Measurements from ENCODE around the gene SSX4.
"Not testable (repeated sequence)": the region's sequence is repeated elsewhere in the genome, so short reads cannot be mapped to it uniquely, and the experiment has no call there.

SSX4 gene

GRCh38 chrX:48383239-48383638, at the start of gene SSX4:
SSX4 (plus strand) TSS chrX:48383539; CDS start chrX:48384054, 515 bp downstream.
- not testable (repeated sequence) for DNase-seq

DNA sequence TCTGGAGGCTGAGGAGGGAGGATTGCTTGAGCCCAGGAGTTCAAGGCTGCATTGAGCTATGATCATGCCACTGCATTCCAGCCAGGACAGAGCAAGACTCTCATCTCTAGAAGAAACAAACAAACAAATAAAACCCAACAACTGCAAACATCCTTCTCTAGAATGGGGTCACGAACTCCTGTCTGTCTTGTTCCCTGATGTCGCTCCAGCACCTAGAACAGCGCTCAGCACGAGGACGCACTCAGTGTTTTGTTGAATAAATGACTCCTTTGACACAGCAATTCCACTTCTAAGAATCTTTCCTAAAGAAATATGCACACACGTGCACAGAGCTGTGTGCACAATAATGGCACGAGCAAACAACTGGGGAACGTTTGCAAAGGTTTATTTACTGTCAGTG, 37.3 kb upstream of the SSX4 start:
- DNase-seq: not testable (repeated sequence)

DNA sequence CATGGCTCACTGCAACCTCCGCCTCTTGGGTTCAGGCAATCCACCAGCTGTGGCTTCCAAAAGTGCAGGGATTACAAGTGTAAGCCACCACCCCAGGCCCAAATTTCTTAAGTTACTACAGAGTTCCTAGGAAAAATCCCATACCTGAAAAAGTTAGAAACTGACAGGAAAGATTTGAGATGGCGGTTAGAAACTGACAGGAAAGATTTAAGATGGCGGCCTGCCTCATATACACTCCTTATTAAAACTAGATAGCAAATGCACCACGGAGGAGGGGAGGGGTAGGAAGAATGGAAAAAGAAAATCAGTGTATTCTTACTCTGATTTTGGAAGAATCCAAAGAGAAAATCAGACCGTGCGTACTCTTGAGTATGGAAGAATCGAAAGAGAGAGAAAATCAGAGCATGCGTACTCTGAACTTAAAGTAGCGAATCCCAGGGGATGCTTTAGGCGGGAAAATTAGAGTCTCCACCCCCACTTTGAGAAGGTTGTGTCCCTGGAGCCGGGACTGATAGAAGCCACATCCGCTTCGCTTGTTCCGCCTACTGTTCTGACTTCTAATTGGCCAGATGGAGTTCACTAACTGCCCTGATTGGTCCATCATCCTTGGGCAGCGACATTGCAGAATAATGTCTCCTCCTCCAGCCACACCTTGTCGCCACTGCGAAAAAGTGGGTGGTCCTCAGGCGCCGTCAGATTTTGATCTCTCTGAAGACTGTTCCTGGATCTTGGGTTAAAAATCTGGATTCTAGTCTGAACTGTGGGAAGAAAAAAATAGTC, 26.8 kb upstream of the SSX4 start, which contains the start of gene SSX3:
TSS of gene SSX3 (minus strand) at position 389 of the 780 bp plus-strand sequence. CDS start 1,454 bp downstream, outside the sequence.
- DNase-seq: not testable (repeated sequence)

DNA sequence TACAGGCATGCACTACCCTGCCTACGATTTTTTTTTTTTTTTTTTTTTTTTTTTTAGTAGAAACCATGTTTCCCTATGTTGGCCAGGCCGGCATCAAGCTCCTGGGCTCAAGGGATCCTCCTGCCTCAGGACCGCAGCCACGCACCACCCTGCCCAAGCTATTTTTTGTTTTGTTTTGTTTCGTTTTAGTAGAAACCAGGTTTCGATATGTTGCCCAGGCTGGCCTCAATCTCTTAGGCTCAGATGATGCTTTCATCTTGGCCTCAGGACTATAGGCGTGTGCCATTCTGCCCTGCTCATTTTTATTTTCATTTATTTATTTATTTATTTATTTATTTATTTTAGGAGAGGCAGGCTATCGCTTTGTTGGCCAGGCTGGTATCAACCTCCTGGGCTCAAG, 25.7 kb upstream of the SSX4 start:
- no peak for DNase-seq

GRCh38 chrX:48359281-48359680, 24.1 kb upstream of the SSX4 start:
- DNase-seq: not testable (repeated sequence)

DNA sequence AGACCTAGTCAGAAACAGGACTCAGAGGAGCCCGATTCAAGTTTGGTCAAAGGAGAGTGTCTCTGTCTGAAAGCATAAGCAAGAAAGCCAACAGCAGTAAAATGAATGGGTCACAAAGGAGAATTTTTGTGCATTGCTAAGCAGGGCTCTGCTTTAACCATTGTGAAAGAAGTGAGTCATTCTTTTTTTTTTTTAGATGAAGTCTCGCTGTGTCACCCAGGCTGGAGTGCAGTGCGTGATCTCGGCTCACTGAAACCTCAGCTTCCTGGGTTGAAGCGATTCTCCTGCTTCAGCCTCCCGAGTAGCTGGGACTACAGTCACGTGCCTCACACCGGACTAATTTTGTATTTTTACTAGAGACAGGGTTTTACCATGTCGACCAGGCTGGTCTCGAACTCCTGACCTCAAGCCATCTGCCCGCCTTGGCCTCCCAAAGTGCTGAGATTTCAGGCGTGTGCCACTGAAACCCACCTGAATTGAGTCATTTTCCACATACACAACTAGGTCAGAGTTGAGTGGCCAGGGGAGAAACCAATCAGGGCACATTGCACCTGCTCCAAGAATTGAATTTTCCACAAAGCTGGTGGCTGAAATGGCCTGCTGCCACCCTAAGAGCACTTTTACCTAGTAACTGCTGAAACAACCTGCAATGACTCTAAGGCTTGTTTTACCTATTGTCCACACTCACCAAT, 15.5 kb upstream of the SSX4 start:
- DNase-seq: not testable (repeated sequence)

DNA sequence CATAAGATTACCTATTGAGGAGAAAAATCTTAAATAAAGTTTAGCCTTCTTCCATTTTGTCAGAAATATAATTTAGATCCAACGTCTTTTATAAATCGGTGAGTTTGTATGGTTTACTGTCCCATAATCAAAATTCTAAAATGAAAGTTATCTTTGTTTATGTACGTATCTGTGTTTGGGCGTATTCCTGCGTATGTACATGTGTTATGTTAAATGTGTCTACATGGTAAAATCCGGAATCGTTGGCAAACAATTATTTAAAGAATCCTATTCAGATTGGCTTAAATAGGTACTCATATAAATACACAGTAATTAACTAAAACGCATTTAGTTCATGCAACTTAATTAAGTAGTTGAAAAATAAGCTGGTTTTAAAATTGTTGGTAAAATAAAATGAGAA, 12.9 kb upstream of the SSX4 start:
- not testable (repeated sequence) for DNase-seq

DNA sequence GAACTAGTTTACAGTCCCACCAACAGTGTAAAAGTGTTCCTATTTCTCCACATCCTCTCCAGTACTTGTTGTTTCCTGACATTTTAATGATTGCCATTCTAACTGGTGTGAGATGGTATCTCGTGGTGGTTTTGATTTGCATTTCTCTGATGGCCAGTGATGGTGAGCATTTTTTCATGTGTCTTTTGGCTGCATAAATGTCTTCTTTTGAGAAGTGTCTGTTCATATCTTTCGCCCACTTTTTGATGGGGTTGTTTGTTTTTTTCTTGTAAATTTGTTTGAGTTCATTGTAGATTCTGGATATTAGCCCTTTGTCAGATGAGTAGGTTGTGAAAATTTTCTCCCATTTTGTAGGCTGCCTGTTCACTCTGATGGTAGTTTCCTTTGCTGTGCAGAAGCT, 13.6 kb downstream of the SSX4 start:
- DNase-seq: not testable (repeated sequence)

DNA sequence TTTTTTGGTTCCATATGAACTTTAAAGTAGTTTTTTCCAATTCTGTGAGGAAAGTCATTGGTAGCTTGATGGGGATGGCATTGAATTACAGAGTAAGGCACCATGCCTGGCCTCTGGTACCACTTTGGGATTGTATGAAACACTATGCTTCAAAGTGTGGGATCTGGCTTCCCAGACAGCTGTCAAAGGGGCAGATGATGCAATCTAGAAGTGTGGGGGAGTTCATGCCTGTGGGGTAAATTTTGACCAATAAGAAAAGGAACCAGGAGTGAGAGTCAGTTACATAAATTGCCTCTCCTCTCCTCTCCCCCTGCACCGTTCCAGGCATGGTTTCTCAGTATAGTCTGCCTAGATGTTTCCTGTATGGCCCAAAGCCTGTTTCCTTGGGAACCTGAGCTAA, 14.5 kb downstream of the SSX4 start:
- DNase-seq: not testable (repeated sequence)

DNA sequence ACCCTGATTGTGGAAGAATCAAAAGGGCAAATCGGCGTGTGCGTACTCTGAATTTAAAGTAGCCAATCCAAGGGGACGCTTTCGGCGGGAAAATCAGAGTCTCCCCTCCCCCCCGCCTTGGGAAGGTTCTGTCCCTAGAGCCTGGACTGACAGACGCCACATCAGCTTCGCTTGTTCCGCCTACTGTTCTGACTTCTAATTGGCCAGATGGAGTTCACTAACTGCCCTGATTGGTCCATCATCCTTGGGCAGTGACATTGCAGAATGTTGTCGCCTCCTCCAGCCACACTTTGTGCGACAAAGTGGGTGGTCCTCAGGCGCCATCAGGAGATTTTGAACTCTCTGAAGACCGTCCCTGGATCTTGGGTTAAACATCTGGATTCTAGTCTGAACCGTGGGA, 28.5 kb downstream of the SSX4 start, which contains the start of gene SSX4B:
TSS of gene SSX4B (minus strand) at position 101 of the 400 bp plus-strand sequence. CDS start 588 bp downstream, outside the sequence.
- DNase-seq: not testable (repeated sequence)

DNA sequence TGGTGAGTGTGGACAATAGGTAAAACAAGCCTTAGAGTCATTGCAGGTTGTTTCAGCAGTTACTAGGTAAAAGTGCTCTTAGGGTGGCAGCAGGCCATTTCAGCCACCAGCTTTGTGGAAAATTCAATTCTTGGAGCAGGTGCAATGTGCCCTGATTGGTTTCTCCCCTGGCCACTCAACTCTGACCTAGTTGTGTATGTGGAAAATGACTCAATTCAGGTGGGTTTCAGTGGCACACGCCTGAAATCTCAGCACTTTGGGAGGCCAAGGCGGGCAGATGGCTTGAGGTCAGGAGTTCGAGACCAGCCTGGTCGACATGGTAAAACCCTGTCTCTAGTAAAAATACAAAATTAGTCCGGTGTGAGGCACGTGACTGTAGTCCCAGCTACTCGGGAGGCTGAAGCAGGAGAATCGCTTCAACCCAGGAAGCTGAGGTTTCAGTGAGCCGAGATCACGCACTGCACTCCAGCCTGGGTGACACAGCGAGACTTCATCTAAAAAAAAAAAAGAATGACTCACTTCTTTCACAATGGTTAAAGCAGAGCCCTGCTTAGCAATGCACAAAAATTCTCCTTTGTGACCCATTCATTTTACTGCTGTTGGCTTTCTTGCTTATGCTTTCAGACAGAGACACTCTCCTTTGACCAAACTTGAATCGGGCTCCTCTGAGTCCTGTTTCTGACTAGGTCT, 43.8 kb downstream of the SSX4 start:
- DNase-seq: not testable (repeated sequence)

GRCh38 chrX:48429606-48430005, 46.3 kb downstream of the SSX4 start:
- not testable (repeated sequence) for DNase-seq

DNA sequence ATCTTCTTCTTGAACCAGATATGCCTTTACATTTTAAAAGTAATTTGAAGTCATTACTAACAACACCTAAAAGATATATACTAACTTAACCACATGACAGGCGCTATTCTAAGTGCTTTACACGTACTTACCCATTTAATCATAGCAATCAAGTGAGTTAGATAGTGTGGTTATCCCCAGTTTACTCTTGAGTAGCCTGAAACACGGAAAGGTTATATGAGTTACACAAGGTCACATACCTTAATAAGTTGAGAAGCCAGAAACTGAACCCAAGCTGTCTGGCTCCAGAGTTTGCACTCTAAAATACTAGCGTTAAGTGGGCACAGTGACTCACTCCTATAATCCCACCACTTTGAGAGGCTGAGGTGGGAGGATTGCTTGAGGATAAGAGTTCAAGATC, 46.8 kb downstream of the SSX4 start:
- not testable (repeated sequence) for DNase-seq

- not testable (repeated sequence) for DNase-seq
Measured at GRCh38 chrX:48433713-48434112, 50.4 kb downstream of the SSX4 start.
